CD14-positive monocyte (primary cell): ENCODE measurements around the gene PACSIN1. TPM values are rescaled to one million over a fixed set of nuclear protein-coding genes. Genes with fewer than 3 reads are reported as not detected.

Experiments used
- DNase-seq, 3 donors: peaks; one replicate each; pipeline ENCODE4 v3.0.0-alpha.2; 2011 to 2022
- H2AFZ ChIP-seq: 2 replicates; pipeline ENCODE4 v1.6.0; 2012; ENCODE audit warnings: mild to moderate bottlenecking, low read depth, low read length, inconsistent platforms; ENCODE audit not compliant: insufficient read depth, poor library complexity, severe bottlenecking
- H3K27ac ChIP-seq, 2 donors: 1 replicate in 1 of 2; 2 replicates in 1 of 2; pipeline ENCODE4 v1.5.1; 2012 to 2013; ENCODE audit warnings: low read length in 2 of 2, control low read depth in 1 of 2, inconsistent platforms in 1 of 2, low read depth in 1 of 2, mild to moderate bottlenecking in 1 of 2
- H3K27me3 ChIP-seq, 2 donors: one replicate each; pipeline versions ENCODE4 v1.6.0 to v1.6.1; 2011 to 2013; ENCODE audit warnings: low read length in 2 of 2; ENCODE audit not compliant: control insufficient read depth in 2 of 2, insufficient read depth in 2 of 2
- H3K36me3 ChIP-seq, 2 donors: replicated peaks in 1 of 2; 1 replicate in 1 of 2; 2 replicates in 1 of 2; pipeline versions ENCODE4 v1.5.1 to v1.6.1; 2012 to 2013; ENCODE audit warnings: low read length in 2 of 2, control low read depth in 1 of 2, inconsistent platforms in 1 of 2, mild to moderate bottlenecking in 1 of 2; ENCODE audit not compliant: insufficient read depth in 2 of 2, control insufficient read depth in 1 of 2
- H3K4me1 ChIP-seq, 2 donors: 1 replicate in 1 of 2; 2 replicates in 1 of 2; pipeline versions ENCODE4 v1.5.1 to v1.6.1; 2012 to 2013; ENCODE audit warnings: low read length in 2 of 2, control low read depth in 1 of 2, inconsistent platforms in 1 of 2, mild to moderate bottlenecking in 1 of 2, moderate library complexity in 1 of 2; ENCODE audit not compliant: insufficient read depth in 2 of 2, control insufficient read depth in 1 of 2
- H3K4me2 ChIP-seq: replicated peaks from 2 replicates; pipeline ENCODE3; 2012; ENCODE audit warnings: low read length, moderate library complexity, mild to moderate bottlenecking; ENCODE audit not compliant: poor library complexity, severe bottlenecking; ENCODE audit errors: extremely low read depth
- H3K4me3 ChIP-seq, 3 experiments: fragments of 200-600 bp in 1 of 3; sonication (generic) in 1 of 3; replicated peaks in 1 of 3; 1 replicate in 2 of 3; 2 replicates in 1 of 3; pipeline ENCODE4 v1.5.1; 2011 to 2013; ENCODE audit warnings: low read length in 3 of 3, mild to moderate bottlenecking in 3 of 3, control low read depth in 2 of 3, low read depth in 2 of 3, inconsistent platforms in 1 of 3, moderate library complexity in 1 of 3
- H3K79me2 ChIP-seq: 2 replicates; pipeline ENCODE4 v1.6.0; 2012; ENCODE audit warnings: mild to moderate bottlenecking, control low read depth, inconsistent platforms, low read length, moderate library complexity; ENCODE audit not compliant: insufficient read depth
- H3K9ac ChIP-seq: 2 replicates; pipeline ENCODE4 v1.6.0; 2017; ENCODE audit warnings: low read length, mild to moderate bottlenecking; ENCODE audit not compliant: insufficient read depth, poor library complexity, severe bottlenecking
- H3K9me3 ChIP-seq, 2 donors: replicated peaks in 1 of 2; 1 replicate in 1 of 2; 2 replicates in 1 of 2; pipeline versions ENCODE4 v1.5.1 to v1.6.1; 2012 to 2013; ENCODE audit warnings: low read length in 2 of 2, control low read depth in 1 of 2; ENCODE audit not compliant: control insufficient read depth in 1 of 2, insufficient read depth in 1 of 2
- H4K20me1 ChIP-seq: 2 replicates; pipeline ENCODE4 v1.6.0; 2012; ENCODE audit warnings: mild to moderate bottlenecking, low read length, control low read depth, moderate library complexity; ENCODE audit not compliant: insufficient read depth
- H3K27ac Mint-ChIP-seq, 7 donors: one replicate each; pipeline ENCODE4 v1.8.0; 2020; ENCODE audit warnings: mild to moderate bottlenecking in 7 of 7, mixed read lengths in 7 of 7, moderate library complexity in 6 of 7, inconsistent platforms in 2 of 7
- H3K27me3 Mint-ChIP-seq, 3 donors: one replicate each; pipeline ENCODE4 v1.8.0; 2021 to 2022; ENCODE audit warnings: low read depth in 3 of 3, mild to moderate bottlenecking in 3 of 3, mixed read lengths in 3 of 3, moderate library complexity in 3 of 3, inconsistent platforms in 1 of 3
- H3K36me3 Mint-ChIP-seq, 2 donors: one replicate each; pipeline ENCODE4 v1.8.0; 2020; ENCODE audit warnings: mixed read lengths in 2 of 2, inconsistent platforms in 1 of 2, mild to moderate bottlenecking in 1 of 2
- H3K4me1 Mint-ChIP-seq: one replicate; pipeline ENCODE4 v1.8.0; 2020; ENCODE audit warnings: mild to moderate bottlenecking, mixed read lengths
- H3K4me3 Mint-ChIP-seq, 2 donors: one replicate each; pipeline ENCODE4 v1.8.0; 2020; ENCODE audit warnings: mild to moderate bottlenecking in 2 of 2, mixed read lengths in 2 of 2, moderate library complexity in 1 of 2
- H3K9me3 Mint-ChIP-seq, 7 donors: one replicate each; pipeline ENCODE4 v1.8.0; 2020 to 2022; ENCODE audit warnings: mixed read lengths in 7 of 7, mild to moderate bottlenecking in 6 of 7, moderate library complexity in 6 of 7, inconsistent platforms in 2 of 7
- WGBS: methylation state at CpG from one replicate; pipeline ENCODE4 v1.1.5; 2013; ENCODE audit warnings: missing lambda C conversion rate; ENCODE audit not compliant: insufficient coverage; 5-methylcytosine and 5-hydroxymethylcytosine counted together
- intact Hi-C, 2 donors: fragments of 100-400 bp; cut with micrococcal nuclease; formaldehyde crosslinking; loops; one replicate each; pipeline versions ENCODE4 v1.15.0 to v1.15.1; 2023
- polyA plus RNA-seq, 3 donors: library from polyadenylated mRNA; depleted of rRNA in 1 of 3; unstranded in 2 of 3; stranded (reverse) in 1 of 3; fragments of 300-500 nt in 2 of 3; fragments of >200 nt in 1 of 3; fragmentation: Illumina TruSeq in 2 of 3; gene quantifications; 1 replicate in 2 of 3; 2 replicates in 1 of 3; pipeline ENCODE4 v1.2.3, GENCODE V29; 2012 to 2021
- TF ChIP-seq, protein P1 (sequence below): fragments of 200-600 bp; IDR thresholded peaks from one replicate; pipeline ENCODE4 v1.8.0; 2022; ENCODE audit warnings: antibody characterized with exemption, mild to moderate bottlenecking

PACSIN1 gene
- polyA plus RNA-seq, 3 donors: not detected

DNA sequence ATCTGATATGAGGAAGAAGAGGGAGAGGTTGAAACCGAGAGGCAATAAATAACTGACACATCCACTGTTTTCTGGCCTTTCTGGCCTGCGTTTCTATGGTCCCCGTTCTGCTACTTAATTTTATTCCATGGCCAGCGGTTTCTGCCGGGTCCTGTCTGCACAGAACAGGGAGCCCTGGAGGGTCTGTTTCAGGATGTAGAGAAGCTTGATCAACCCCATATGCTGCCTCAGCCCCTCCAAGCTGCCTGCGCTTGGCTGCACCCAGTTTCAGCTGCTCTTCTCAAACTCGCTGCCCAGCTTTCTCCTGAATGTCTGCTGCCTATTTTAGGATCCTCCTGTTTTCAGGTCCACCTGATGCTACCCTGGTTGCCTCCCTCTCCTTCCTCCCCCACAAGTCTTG is 18.5 kb upstream of the PACSIN1 start:
- intact Hi-C loops: no loop called here
- TF ChIP-seq, protein P1, sequence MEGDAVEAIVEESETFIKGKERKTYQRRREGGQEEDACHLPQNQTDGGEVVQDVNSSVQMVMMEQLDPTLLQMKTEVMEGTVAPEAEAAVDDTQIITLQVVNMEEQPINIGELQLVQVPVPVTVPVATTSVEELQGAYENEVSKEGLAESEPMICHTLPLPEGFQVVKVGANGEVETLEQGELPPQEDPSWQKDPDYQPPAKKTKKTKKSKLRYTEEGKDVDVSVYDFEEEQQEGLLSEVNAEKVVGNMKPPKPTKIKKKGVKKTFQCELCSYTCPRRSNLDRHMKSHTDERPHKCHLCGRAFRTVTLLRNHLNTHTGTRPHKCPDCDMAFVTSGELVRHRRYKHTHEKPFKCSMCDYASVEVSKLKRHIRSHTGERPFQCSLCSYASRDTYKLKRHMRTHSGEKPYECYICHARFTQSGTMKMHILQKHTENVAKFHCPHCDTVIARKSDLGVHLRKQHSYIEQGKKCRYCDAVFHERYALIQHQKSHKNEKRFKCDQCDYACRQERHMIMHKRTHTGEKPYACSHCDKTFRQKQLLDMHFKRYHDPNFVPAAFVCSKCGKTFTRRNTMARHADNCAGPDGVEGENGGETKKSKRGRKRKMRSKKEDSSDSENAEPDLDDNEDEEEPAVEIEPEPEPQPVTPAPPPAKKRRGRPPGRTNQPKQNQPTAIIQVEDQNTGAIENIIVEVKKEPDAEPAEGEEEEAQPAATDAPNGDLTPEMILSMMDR: no peak
- Histone ChIP-seq H3K9ac (no peak overlapping the region), H3K4me3 (no peak overlapping the region), H2AFZ (peak overlapping the region; percentile 29), H3K79me2 (no peaks in the 10 kb centered on the region), H4K20me1 (no peaks in the 10 kb centered on the region), H3K27ac (no peak overlapping the region), H3K9me3 (no peaks in the 10 kb centered on the region), H3K4me2 (no peak overlapping the region), H3K27me3 (no peaks in the 10 kb centered on the region), H3K4me1 (peaks cover 8 to 12% of the 10 kb centered on the region in 2 donors), H3K36me3 (no peaks in the 10 kb centered on the region)
- WGBS: 47% methylated on average over 3 of the region's 7 CpGs
- H3K4me3 Mint-ChIP-seq: no peak overlapping the region
- no peak for DNase-seq
- H3K27ac Mint-ChIP-seq: peak overlapping the region in 4 of 7 donors; percentile 7 to 38 (median 23)
- no peaks in the 10 kb centered on the region for H3K36me3 Mint-ChIP-seq
- H3K4me1 Mint-ChIP-seq: peaks cover 11% of the 10 kb centered on the region
- peaks cover 0 to 8% (median 5%) of the 10 kb centered on the region in 3 donors for H3K27me3 Mint-ChIP-seq
- peaks cover 0 to 3% (median 2%) of the 10 kb centered on the region in 7 donors for H3K9me3 Mint-ChIP-seq

DNA sequence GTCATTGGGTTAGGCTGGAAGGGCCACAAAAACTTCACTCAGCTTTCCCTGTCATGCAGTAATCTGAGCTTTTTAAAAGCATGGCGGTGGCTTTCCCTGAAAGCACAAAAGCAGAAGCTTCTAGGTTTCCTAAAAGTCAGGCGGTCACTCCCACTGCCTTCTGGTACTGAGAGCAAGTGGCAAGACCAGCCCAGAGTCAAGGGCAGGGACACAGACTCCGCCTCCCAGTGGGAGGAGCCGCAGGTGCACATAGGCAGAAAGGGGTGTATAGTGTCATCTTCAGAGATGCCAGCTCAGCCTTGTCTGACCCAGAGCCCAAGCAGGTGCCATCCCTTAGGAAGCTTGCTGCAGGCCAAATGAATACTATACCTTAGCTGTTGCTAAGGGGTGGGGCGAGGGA is 18.0 kb upstream of the PACSIN1 start:
- Histone ChIP-seq H3K4me3 (no peak overlapping the region), H3K9ac (no peak overlapping the region), H3K36me3 (no peaks in the 10 kb centered on the region), H4K20me1 (no peaks in the 10 kb centered on the region), H3K4me2 (no peak overlapping the region), H2AFZ (peak overlapping the region; percentile 29), H3K4me1 (peaks cover 8 to 12% of the 10 kb centered on the region in 2 donors), H3K9me3 (no peaks in the 10 kb centered on the region), H3K27me3 (no peaks in the 10 kb centered on the region), H3K27ac (no peak overlapping the region), H3K79me2 (no peaks in the 10 kb centered on the region)
- Mint-ChIP-seq H3K4me3 (no peak overlapping the region), H3K4me1 (peaks cover 11% of the 10 kb centered on the region), H3K27ac (peak overlapping the region in 2 of 7 donors; percentile 7 to 42), H3K36me3 (no peaks in the 10 kb centered on the region), H3K27me3 (peaks cover 0 to 8% (median 5%) of the 10 kb centered on the region in 3 donors), H3K9me3 (peaks cover 0 to 3% (median 2%) of the 10 kb centered on the region in 7 donors)
- TF ChIP-seq, protein P1: no peak
- intact Hi-C loops: no loop called here
- peak in 1 of 3 donors; percentile 5 for DNase-seq
- 67% methylated on average over 1 of the region's 5 CpGs for WGBS
